Neural progenitor cell (in vitro differentiated cells): ENCODE measurements around the gene ADAMTS20.

Experiments
- EZH2phosphoT487 ChIP-seq: fragments of 200-600 bp; sonication (generic); IDR thresholded peaks from 2 replicates; pipeline ENCODE4 v1.6.1; 2017; ENCODE audit warnings: antibody characterized with exemption
- TF ChIP-seq, protein P1 (sequence below): fragments of 200-600 bp; sonication (generic); IDR thresholded peaks from 2 replicates; pipeline ENCODE4 v1.5.1; 2017; ENCODE audit warnings: antibody characterized with exemption, mild to moderate bottlenecking

DNA sequence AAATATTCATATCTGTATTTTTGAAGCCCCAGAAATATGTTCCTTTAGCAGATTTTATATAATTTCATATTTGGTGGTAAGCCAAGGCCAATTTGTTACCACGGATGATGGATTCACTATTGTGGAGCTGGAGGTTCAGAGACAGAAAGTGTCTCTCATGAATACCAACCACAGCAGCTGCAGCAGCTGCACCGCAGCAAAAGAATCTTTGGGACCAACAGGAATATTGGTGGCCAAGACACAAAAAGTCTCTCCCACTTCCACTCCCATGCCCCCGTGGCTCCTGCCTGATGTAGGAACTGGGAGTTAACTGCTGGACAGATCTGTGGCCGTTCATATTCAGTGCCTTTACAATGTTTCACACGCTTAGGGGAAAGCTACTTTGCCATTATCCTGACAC is 155.3 kb downstream of the ADAMTS20 start:
- TF ChIP-seq, protein P1, sequence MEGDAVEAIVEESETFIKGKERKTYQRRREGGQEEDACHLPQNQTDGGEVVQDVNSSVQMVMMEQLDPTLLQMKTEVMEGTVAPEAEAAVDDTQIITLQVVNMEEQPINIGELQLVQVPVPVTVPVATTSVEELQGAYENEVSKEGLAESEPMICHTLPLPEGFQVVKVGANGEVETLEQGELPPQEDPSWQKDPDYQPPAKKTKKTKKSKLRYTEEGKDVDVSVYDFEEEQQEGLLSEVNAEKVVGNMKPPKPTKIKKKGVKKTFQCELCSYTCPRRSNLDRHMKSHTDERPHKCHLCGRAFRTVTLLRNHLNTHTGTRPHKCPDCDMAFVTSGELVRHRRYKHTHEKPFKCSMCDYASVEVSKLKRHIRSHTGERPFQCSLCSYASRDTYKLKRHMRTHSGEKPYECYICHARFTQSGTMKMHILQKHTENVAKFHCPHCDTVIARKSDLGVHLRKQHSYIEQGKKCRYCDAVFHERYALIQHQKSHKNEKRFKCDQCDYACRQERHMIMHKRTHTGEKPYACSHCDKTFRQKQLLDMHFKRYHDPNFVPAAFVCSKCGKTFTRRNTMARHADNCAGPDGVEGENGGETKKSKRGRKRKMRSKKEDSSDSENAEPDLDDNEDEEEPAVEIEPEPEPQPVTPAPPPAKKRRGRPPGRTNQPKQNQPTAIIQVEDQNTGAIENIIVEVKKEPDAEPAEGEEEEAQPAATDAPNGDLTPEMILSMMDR = no peak
- TF ChIP-seq EZH2phosphoT487 = no peak
